NCI-H460 (cell line): ENCODE data around the gene KSR2. TPM values are rescaled to one million over a fixed set of nuclear protein-coding genes. Genes with fewer than 3 reads are reported as not detected.

ENCODE experiments used
- DNase-seq: peaks from one replicate; pipeline ENCODE4 v3.0.0-alpha.2; 2016; ENCODE audit warnings: low read depth; ENCODE audit errors: extremely low read depth
- total RNA-seq: library from RNA; depleted of rRNA; stranded (reverse); fragments of >200 nt; shearing (Covaris generic); gene quantifications from 2 replicates; pipeline ENCODE4 v1.2.3, GENCODE V29; 2014

The KSR2 gene
- total RNA-seq, 1 experiment from 2014 or later = not detected

GRCh38 chr12:117473856-117474255 is 494.9 kb downstream of the KSR2 start:
- no peak for DNase-seq

GRCh38 chr12:117472983-117473382 is 495.8 kb downstream of the KSR2 start:
- no peak for DNase-seq

GRCh38 chr12:117470804-117471203 is 498.0 kb downstream of the KSR2 start:
- DNase-seq = no peak

GRCh38 chr12:117469883-117470483 is 498.8 kb downstream of the KSR2 start:
- no peak for DNase-seq

GRCh38 chr12:117468016-117468415 is 500.8 kb downstream of the KSR2 start:
- DNase-seq = no peak

GRCh38 chr12:117467588-117467987 is 501.2 kb downstream of the KSR2 start:
- DNase-seq = no peak

- no peak for DNase-seq
Measured at GRCh38 chr12:117466677-117467362, 502.0 kb downstream of the KSR2 start.

- DNase-seq = no peak
Measured at GRCh38 chr12:117461732-117462131, 507.1 kb downstream of the KSR2 start.

GRCh38 chr12:117459229-117459628 is 509.6 kb downstream of the KSR2 start:
- no peak for DNase-seq

- DNase-seq = no peak
Measured at GRCh38 chr12:117457189-117457588, 511.6 kb downstream of the KSR2 start.

- no peak for DNase-seq
Measured at GRCh38 chr12:117456076-117456475, 512.7 kb downstream of the KSR2 start.

GRCh38 chr12:117453961-117454360 is 514.8 kb downstream of the KSR2 start:
- DNase-seq = no peak

GRCh38 chr12:117452112-117452511 is 516.7 kb downstream of the KSR2 start:
- no peak for DNase-seq

GRCh38 chr12:117450209-117450608 is 518.6 kb downstream of the KSR2 start:
- DNase-seq = no peak

GRCh38 chr12:117447665-117448366 is 521.0 kb downstream of the KSR2 start:
- no peak for DNase-seq

GRCh38 chr12:117444781-117445180 is 524.0 kb downstream of the KSR2 start:
- DNase-seq = no peak

GRCh38 chr12:117441751-117442150 is 527.0 kb downstream of the KSR2 start:
- DNase-seq = no peak

- no peak for DNase-seq
Measured at GRCh38 chr12:117440384-117440783, 528.4 kb downstream of the KSR2 start.

- DNase-seq = no peak
Measured at GRCh38 chr12:117439531-117440001, 529.2 kb downstream of the KSR2 start.

GRCh38 chr12:117438809-117439208 is 530.0 kb downstream of the KSR2 start:
- no peak for DNase-seq

- no peak for DNase-seq
Measured at GRCh38 chr12:117437516-117438255, 531.1 kb downstream of the KSR2 start.
